Coronary artery (tissue), 2 donors: ENCODE results near the gene MED12L.
"Not testable (repeated sequence)": the region's sequence is repeated elsewhere in the genome, so short reads cannot be mapped to it uniquely, and the experiment has no call there.

Experiments used
- DNase-seq: peaks from one replicate; pipeline ENCODE4 v3.0.0-alpha.2; 2017; ENCODE audit warnings: low spot score
- H3K27ac ChIP-seq, 2 donors: fragments of 200-600 bp; sonication (generic); one replicate each; pipeline ENCODE4 v1.5.1; 2016 to 2019
- H3K4me3 ChIP-seq: fragments of 200-600 bp; sonication (generic); 2 replicates; pipeline ENCODE4 v1.5.1; 2016; ENCODE audit warnings: mild to moderate bottlenecking, moderate library complexity
- TF ChIP-seq, protein P1 (sequence below): fragments of 200-600 bp; sonication (generic); IDR thresholded peaks from one replicate; pipeline ENCODE4 v1.5.1; 2019; ENCODE audit warnings: antibody characterized with exemption

The MED12L gene

DNA sequence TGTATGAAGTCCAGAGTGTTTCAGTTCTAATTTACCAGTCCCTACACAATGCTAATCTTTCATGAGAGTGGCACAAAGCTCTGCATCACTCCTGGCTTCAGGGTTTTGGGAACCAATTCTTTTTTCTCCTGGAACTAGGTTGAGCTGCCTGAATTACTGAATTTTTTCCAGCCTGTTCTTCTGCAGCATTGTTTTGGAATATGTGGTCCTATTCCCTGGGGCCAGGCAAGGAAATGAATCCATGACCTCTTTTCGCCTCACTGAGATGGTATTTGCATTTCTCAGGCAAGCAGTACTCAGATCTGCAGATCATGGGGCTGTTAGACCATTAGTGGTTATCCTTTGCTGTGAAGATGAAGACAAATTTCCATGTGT, 143.2 kb downstream of the MED12L start:
- TF ChIP-seq, protein P1, sequence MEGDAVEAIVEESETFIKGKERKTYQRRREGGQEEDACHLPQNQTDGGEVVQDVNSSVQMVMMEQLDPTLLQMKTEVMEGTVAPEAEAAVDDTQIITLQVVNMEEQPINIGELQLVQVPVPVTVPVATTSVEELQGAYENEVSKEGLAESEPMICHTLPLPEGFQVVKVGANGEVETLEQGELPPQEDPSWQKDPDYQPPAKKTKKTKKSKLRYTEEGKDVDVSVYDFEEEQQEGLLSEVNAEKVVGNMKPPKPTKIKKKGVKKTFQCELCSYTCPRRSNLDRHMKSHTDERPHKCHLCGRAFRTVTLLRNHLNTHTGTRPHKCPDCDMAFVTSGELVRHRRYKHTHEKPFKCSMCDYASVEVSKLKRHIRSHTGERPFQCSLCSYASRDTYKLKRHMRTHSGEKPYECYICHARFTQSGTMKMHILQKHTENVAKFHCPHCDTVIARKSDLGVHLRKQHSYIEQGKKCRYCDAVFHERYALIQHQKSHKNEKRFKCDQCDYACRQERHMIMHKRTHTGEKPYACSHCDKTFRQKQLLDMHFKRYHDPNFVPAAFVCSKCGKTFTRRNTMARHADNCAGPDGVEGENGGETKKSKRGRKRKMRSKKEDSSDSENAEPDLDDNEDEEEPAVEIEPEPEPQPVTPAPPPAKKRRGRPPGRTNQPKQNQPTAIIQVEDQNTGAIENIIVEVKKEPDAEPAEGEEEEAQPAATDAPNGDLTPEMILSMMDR, result no peak
- peak overlapping the region in 1 of 2 donors; percentile 29 for H3K27ac ChIP-seq
- DNase-seq, result no peak
- no peak overlapping the region for H3K4me3 ChIP-seq

DNA sequence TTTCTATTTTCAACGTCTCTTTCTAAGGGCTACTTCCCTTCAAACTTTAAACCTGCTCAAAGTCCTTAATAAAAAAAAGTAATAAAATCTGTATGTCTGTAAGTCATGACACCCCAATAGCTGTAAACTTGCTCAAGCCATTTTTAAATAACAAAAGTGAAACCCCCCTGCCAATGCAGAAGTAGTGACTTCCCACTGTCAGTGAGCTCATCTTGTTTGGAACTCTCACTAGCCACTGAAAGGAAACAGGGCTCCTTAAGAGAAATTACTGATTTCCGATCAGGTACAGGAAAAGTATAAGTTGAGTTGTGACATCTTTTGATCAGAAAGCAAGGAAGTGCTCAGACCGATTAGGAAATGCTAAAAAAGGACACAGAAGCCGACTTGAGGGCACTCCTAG, 145.2 kb downstream of the MED12L start:
- Histone ChIP-seq H3K27ac (no peak overlapping the region), H3K4me3 (no peak overlapping the region)
- TF ChIP-seq, protein P1, result no peak
- DNase-seq, result no peak

DNA sequence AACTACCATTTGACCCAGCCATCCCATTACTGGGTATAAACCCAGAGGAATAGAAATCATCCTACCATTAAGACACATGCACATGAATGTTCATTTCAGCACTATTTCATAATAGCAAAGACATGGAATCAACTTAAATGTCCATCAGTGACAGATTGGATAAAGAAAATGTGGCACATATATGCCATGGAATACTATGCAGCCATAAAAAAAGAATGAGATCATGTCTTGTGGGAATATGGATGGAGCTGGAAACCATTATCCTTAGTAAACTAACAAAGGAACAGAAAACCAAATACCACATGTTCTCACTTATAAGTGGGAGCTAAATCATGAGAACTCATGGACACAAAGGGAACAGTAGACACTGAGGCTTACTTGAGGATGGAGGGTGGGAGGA, 146.9 kb downstream of the MED12L start:
- DNase-seq, H3K27ac ChIP-seq, H3K4me3 ChIP-seq: not testable (repeated sequence)

DNA sequence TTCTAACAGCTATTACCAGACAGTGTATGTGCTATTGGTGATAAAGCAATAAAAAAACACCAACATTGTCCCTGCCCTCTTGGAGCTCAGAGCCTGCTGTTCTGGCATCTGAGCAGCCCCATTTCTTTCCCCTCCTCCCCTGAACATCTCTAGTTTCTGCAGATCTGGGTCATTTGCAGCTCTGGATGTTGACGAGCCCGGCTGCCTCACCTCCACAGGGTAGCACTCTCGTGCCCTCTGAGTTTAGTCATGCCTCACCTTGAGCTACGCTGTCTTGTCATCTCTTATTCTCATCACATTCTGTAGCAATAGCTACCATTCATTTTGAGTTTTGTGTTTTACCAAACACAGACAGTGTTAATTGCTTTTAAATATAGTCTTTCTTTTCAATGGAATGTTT, 147.5 kb downstream of the MED12L start:
- Histone ChIP-seq H3K27ac (no peak overlapping the region), H3K4me3 (no peak overlapping the region)
- DNase-seq, result no peak
- TF ChIP-seq, protein P1, result no peak

DNA sequence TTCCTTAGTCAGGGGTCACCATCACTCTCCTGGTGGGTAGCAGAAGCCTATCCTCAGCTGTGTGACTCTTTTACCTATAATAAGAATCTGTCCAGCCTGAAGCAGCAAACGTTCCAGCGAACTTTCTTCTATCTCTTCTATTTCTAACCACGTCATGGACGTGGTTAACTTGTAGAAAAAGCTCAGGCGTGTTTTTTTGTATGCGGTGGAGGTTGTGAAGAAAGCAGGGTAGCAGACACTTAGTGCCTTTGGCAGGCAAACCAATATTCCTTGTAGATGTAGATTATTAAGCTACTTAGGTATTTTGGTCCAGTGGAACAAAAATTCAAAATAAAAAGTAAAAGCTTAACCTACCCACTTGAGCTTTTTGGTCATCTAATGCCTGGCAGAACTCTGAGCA, 149.4 kb downstream of the MED12L start:
- TF ChIP-seq, protein P1, result no peak
- H3K27ac ChIP-seq, result no peak overlapping the region
- no peak for DNase-seq
- H3K4me3 ChIP-seq, result no peak overlapping the region

DNA sequence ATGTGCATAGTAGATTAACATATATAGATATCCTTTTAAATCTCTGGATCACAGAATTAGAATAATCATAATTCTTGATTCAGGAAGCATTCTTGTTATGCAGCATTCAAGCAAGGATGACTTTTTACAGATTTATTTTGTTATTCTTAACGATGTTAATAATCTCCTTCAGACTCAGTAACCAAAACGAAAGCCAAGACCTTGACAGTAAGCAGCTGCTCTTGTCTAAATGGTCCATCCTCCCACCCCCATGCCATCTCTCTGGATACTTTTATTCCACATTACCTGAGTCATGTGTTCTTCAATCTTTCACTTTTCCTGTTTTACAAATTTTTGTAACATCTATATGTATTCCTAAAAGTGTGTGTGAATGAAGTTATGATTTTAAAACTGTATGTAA, 150.9 kb downstream of the MED12L start:
- DNase-seq, result no peak
- TF ChIP-seq, protein P1, result no peak
- no peak overlapping the region for H3K27ac ChIP-seq
- no peak overlapping the region for H3K4me3 ChIP-seq

DNA sequence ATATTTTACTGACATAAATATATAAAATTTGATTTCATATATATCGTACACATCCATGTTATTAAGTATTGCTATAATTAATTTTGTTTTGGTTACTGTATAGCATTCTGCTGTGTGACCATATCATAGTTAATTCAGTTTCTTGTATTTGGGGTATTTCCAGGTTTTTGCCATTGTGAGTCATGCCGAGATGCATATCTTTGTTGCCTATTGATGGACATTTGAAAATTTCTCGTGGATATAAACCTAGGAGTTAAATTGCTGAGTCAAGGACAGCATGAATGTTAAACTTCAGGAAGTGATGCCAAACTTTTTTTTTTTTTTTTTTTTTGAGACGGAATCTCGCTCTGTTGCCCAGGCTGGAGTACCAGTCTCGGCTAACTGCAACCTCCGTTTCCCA, 151.3 kb downstream of the MED12L start:
- TF ChIP-seq, protein P1, result no peak
- DNase-seq, result no peak
- H3K27ac ChIP-seq, result no peak overlapping the region
- H3K4me3 ChIP-seq, result no peak overlapping the region

DNA sequence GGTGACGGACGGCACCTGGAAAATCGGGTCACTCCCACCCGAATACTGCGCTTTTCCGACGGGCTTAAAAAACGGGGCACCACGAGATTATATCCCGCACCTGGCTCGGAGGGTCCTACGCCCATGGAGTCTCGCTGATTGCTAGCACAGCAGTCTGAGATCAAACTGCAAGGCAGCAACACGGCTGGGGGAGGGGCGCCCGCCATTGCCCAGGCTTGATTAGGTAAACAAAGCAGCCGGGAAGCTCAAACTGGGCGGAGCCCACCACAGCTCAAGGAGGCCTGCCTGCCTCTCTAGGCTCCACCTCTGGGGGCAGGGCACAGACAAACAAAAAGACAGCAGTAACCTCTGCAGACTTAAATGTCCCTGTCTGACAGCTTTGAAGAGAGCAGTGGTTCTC, 156.5 kb downstream of the MED12L start:
- H3K27ac ChIP-seq, DNase-seq, H3K4me3 ChIP-seq: not testable (repeated sequence)
